Muscle layer of colon (tissue), 2 donors: ENCODE data around the gene GPX7.

ENCODE experiments used
- H3K27ac ChIP-seq: one replicate; pipeline ENCODE4 v1.7.0; 2013; ENCODE audit warnings: low read depth, mild to moderate bottlenecking, low read length, moderate library complexity
- H3K27me3 ChIP-seq, 2 donors: one replicate each; pipeline ENCODE4 v1.7.0; 2013; ENCODE audit warnings: low read length in 2 of 2, mild to moderate bottlenecking in 2 of 2; ENCODE audit not compliant: insufficient read depth in 2 of 2, control insufficient read depth in 1 of 2
- H3K36me3 ChIP-seq: one replicate; pipeline ENCODE4 v1.7.0; 2013; ENCODE audit warnings: mild to moderate bottlenecking, low read length; ENCODE audit not compliant: insufficient read depth
- H3K4me1 ChIP-seq: one replicate; pipeline ENCODE4 v1.7.0; 2013; ENCODE audit warnings: mild to moderate bottlenecking, low read length; ENCODE audit not compliant: insufficient read depth
- H3K4me3 ChIP-seq, 2 donors: one replicate each; pipeline ENCODE4 v1.7.0; 2013; ENCODE audit warnings: low read length in 2 of 2, low read depth in 1 of 2, mild to moderate bottlenecking in 1 of 2, moderate library complexity in 1 of 2
- H3K9ac ChIP-seq: one replicate; pipeline ENCODE4 v1.7.0; 2013; ENCODE audit warnings: low read length
- H3K9me3 ChIP-seq: one replicate; pipeline ENCODE4 v1.7.0; 2013; ENCODE audit warnings: mild to moderate bottlenecking, low read length
- donor health status: abdominal sarcoma.
- donor health status: Adenocarcinoma of cecum.

GPX7 gene

DNA sequence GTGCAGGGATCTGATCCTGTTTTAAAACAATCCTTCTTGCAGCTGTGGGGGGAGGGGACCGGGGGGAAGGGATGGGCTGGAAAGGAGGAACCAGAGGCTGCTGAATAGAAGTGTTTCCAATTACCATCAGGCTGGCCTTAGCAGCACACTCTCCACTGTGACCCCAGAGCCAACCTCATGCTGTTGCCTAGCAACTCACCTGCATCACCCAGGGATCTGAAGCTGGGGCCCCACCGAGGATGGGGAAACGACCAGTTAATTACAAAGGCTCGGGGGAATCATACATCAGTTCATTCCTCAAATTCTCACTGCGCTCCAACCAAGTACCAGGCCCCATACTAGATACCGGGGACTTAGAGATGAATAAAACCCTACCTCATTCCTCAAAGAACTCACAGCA lies 11.9 kb upstream of the GPX7 start:
- no peak overlapping the region for H3K27ac ChIP-seq
- no peaks in the 10 kb centered on the region for H3K27me3 ChIP-seq
- no peak overlapping the region for H3K9ac ChIP-seq
- no peak overlapping the region for H3K4me3 ChIP-seq
- no peaks in the 10 kb centered on the region for H3K36me3 ChIP-seq
- no peaks in the 10 kb centered on the region for H3K9me3 ChIP-seq
- H3K4me1 ChIP-seq, result no peaks in the 10 kb centered on the region

GRCh38 chr1:52592637-52593323 lies 9.4 kb upstream of the GPX7 start:
- no peaks in the 10 kb centered on the region for H3K36me3 ChIP-seq
- no peaks in the 10 kb centered on the region for H3K9me3 ChIP-seq
- no peak overlapping the region for H3K27ac ChIP-seq
- no peaks in the 10 kb centered on the region for H3K4me1 ChIP-seq
- H3K4me3 ChIP-seq, result no peak overlapping the region
- H3K27me3 ChIP-seq, result no peaks in the 10 kb centered on the region
- H3K9ac ChIP-seq, result no peak overlapping the region

DNA sequence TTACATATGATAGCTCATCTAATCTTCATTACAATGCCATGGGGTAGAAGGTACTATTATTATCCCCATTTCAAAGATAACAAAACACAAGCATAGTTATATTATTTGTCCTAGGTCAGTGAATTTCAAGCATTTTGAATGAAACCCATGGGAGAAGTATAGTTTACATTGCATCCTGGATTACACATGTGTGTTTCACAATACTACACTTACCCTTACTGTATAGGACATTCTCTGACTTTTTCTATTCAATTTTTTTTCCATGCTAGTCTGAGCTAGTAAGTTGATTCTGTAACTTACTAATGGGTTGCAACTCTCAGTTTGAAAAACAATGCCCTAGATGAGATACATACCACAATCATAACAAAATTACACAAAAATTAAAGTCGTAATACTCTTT lies 8.7 kb upstream of the GPX7 start:
- no peak overlapping the region for H3K4me3 ChIP-seq
- no peaks in the 10 kb centered on the region for H3K36me3 ChIP-seq
- H3K9me3 ChIP-seq, result no peaks in the 10 kb centered on the region
- H3K27me3 ChIP-seq, result no peaks in the 10 kb centered on the region
- no peaks in the 10 kb centered on the region for H3K4me1 ChIP-seq
- no peak overlapping the region for H3K27ac ChIP-seq
- H3K9ac ChIP-seq, result no peak overlapping the region

GRCh38 chr1:52595061-52595460 lies 7.1 kb upstream of the GPX7 start:
- Histone ChIP-seq H3K4me3 (no peak overlapping the region), H3K9me3 (no peaks in the 10 kb centered on the region), H3K27ac (no peak overlapping the region), H3K4me1 (no peaks in the 10 kb centered on the region), H3K36me3 (no peaks in the 10 kb centered on the region), H3K9ac (no peak overlapping the region), H3K27me3 (no peaks in the 10 kb centered on the region)

- Histone ChIP-seq H3K9ac (no peak overlapping the region), H3K4me3 (no peak overlapping the region), H3K4me1 (peaks cover 10% of the 10 kb centered on the region), H3K27ac (no peak overlapping the region), H3K9me3 (no peaks in the 10 kb centered on the region), H3K27me3 (no peaks in the 10 kb centered on the region), H3K36me3 (no peaks in the 10 kb centered on the region)
Observed at GRCh38 chr1:52597912-52598311, 4.3 kb upstream of the GPX7 start.

DNA sequence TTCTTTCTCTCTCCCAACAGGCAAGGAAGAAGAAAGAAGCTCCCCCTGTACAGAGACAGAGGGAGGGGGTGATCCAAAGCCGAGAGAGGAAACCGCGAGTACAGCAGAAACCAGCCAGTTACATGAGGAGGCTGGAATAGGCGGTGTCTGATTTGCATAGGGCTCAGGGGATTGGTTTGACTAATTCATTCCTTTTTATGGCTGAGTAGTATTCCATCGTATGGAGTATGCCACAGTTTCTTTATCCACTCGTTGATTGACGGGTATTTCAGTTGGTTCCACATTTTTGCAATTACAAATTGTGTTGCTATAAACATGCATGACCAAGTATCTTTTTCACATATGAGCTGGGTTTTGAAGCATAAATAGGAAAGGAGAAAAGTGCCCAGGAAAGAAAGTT lies 3.4 kb upstream of the GPX7 start:
- Histone ChIP-seq H3K36me3 (no peaks in the 10 kb centered on the region), H3K4me3 (no peak overlapping the region), H3K27me3 (no peaks in the 10 kb centered on the region), H3K4me1 (peaks cover 19% of the 10 kb centered on the region), H3K9ac (no peak overlapping the region), H3K9me3 (no peaks in the 10 kb centered on the region), H3K27ac (no peak overlapping the region)

DNA sequence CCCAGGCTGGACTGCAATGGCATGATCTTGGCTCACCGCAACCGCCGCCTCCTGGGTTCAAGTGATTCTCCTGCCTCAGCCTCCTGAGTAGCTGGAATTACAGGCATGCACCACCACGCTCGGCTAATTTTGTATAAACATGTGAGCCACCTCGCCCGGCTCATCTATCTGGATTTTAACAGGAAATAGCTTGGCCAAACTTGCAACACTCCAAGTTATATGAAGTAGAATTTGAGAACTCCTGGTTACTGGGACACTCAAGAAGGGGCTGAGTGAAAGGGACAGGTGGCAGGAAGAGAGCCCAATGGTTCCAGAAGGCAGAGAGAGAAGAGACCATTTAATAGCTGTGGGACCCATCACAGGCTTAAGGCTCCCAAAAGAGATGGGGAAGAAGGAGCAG lies 2.9 kb upstream of the GPX7 start:
- Histone ChIP-seq H3K9me3 (no peaks in the 10 kb centered on the region), H3K4me1 (peaks cover 24% of the 10 kb centered on the region), H3K27me3 (no peaks in the 10 kb centered on the region), H3K4me3 (no peak overlapping the region), H3K36me3 (no peaks in the 10 kb centered on the region), H3K27ac (no peak overlapping the region), H3K9ac (no peak overlapping the region)

DNA sequence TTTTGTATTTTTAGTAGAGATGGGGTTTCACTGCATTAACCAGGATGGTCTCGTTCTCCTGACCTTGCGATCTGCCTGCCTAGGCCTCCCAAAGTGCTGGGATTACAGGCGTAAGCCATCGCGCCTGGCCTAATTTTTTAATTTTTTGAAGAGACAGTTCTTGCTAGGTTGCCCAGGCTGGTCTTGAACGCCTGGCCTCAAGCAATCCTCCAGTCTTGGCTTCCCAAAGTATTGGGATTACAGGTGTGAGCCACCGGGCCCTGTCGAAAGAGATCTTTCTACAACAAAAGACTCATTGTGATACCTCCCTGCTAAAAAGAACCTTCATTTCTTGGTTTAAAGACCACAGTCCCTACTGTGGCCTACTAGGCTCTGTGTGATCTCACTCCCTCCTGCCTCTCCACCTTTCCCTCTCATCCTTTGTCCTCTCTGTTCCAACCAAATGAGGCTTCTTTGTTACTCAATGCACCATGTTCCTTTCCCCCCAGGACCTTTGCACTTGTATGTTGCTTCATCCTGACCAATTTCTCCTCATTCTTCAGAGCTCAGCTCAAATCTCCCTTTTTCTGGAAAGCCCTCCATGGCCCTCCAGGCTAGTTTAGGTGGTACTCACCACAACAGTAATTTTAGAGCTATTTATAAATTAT lies 1.5 kb upstream of the GPX7 start:
- H3K4me1 ChIP-seq, result peaks cover 25% of the 10 kb centered on the region
- no peak overlapping the region for H3K4me3 ChIP-seq
- H3K9ac ChIP-seq, result no peak overlapping the region
- no peaks in the 10 kb centered on the region for H3K36me3 ChIP-seq
- H3K27ac ChIP-seq, result no peak overlapping the region
- H3K9me3 ChIP-seq, result no peaks in the 10 kb centered on the region
- no peaks in the 10 kb centered on the region for H3K27me3 ChIP-seq

GRCh38 chr1:52601519-52601918 lies 652 bp upstream of the GPX7 start:
- peak overlapping the region in 1 of 2 donors; percentile 75 for H3K4me3 ChIP-seq
- peaks cover 25% of the 10 kb centered on the region for H3K4me1 ChIP-seq
- peak overlapping the region; percentile 78 for H3K27ac ChIP-seq
- H3K9me3 ChIP-seq, result no peaks in the 10 kb centered on the region
- H3K27me3 ChIP-seq, result no peaks in the 10 kb centered on the region
- H3K36me3 ChIP-seq, result no peaks in the 10 kb centered on the region
- peak overlapping the region; percentile 79 for H3K9ac ChIP-seq

- H3K36me3 ChIP-seq, result peaks cover 10% of the 10 kb centered on the region
- no peaks in the 10 kb centered on the region for H3K9me3 ChIP-seq
- H3K4me1 ChIP-seq, result peaks cover 25% of the 10 kb centered on the region
- H3K27ac ChIP-seq, result peak overlapping the region; percentile 8
- H3K4me3 ChIP-seq, result peak overlapping the region; percentile 35 to 68
- no peaks in the 10 kb centered on the region for H3K27me3 ChIP-seq
- peak overlapping the region; percentile 72 for H3K9ac ChIP-seq
Observed at GRCh38 chr1:52602856-52603600, 857 bp downstream of the GPX7 start.

- Histone ChIP-seq H3K4me3 (peak overlapping the region in 1 of 2 donors; percentile 68), H3K9ac (no peak overlapping the region), H3K9me3 (no peaks in the 10 kb centered on the region), H3K27ac (no peak overlapping the region), H3K36me3 (peaks cover 10% of the 10 kb centered on the region), H3K4me1 (peaks cover 25% of the 10 kb centered on the region), H3K27me3 (no peaks in the 10 kb centered on the region)
Observed at GRCh38 chr1:52603630-52604029, 1.5 kb downstream of the GPX7 start.
